ENCODE results near the gene CNTN4.

- TF ChIP-seq, protein P1, sequence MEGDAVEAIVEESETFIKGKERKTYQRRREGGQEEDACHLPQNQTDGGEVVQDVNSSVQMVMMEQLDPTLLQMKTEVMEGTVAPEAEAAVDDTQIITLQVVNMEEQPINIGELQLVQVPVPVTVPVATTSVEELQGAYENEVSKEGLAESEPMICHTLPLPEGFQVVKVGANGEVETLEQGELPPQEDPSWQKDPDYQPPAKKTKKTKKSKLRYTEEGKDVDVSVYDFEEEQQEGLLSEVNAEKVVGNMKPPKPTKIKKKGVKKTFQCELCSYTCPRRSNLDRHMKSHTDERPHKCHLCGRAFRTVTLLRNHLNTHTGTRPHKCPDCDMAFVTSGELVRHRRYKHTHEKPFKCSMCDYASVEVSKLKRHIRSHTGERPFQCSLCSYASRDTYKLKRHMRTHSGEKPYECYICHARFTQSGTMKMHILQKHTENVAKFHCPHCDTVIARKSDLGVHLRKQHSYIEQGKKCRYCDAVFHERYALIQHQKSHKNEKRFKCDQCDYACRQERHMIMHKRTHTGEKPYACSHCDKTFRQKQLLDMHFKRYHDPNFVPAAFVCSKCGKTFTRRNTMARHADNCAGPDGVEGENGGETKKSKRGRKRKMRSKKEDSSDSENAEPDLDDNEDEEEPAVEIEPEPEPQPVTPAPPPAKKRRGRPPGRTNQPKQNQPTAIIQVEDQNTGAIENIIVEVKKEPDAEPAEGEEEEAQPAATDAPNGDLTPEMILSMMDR (IDR thresholded peaks at IDR 0.05), result no peak
- TF ChIP-seq POLR2A (IDR thresholded peaks at IDR 0.05), result no peak
These were observed 100.2 kb downstream of the CNTN4 start for GRCh38 chr3:2198776-2199279.
